Measurements from ENCODE around the gene SORL1.
"Not testable (repeated sequence)": the region's sequence is repeated elsewhere in the genome, so short reads cannot be mapped to it uniquely, and the experiment has no call there.

SORL1 gene, protein sequence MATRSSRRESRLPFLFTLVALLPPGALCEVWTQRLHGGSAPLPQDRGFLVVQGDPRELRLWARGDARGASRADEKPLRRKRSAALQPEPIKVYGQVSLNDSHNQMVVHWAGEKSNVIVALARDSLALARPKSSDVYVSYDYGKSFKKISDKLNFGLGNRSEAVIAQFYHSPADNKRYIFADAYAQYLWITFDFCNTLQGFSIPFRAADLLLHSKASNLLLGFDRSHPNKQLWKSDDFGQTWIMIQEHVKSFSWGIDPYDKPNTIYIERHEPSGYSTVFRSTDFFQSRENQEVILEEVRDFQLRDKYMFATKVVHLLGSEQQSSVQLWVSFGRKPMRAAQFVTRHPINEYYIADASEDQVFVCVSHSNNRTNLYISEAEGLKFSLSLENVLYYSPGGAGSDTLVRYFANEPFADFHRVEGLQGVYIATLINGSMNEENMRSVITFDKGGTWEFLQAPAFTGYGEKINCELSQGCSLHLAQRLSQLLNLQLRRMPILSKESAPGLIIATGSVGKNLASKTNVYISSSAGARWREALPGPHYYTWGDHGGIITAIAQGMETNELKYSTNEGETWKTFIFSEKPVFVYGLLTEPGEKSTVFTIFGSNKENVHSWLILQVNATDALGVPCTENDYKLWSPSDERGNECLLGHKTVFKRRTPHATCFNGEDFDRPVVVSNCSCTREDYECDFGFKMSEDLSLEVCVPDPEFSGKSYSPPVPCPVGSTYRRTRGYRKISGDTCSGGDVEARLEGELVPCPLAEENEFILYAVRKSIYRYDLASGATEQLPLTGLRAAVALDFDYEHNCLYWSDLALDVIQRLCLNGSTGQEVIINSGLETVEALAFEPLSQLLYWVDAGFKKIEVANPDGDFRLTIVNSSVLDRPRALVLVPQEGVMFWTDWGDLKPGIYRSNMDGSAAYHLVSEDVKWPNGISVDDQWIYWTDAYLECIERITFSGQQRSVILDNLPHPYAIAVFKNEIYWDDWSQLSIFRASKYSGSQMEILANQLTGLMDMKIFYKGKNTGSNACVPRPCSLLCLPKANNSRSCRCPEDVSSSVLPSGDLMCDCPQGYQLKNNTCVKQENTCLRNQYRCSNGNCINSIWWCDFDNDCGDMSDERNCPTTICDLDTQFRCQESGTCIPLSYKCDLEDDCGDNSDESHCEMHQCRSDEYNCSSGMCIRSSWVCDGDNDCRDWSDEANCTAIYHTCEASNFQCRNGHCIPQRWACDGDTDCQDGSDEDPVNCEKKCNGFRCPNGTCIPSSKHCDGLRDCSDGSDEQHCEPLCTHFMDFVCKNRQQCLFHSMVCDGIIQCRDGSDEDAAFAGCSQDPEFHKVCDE (N-terminal part only)

DNA sequence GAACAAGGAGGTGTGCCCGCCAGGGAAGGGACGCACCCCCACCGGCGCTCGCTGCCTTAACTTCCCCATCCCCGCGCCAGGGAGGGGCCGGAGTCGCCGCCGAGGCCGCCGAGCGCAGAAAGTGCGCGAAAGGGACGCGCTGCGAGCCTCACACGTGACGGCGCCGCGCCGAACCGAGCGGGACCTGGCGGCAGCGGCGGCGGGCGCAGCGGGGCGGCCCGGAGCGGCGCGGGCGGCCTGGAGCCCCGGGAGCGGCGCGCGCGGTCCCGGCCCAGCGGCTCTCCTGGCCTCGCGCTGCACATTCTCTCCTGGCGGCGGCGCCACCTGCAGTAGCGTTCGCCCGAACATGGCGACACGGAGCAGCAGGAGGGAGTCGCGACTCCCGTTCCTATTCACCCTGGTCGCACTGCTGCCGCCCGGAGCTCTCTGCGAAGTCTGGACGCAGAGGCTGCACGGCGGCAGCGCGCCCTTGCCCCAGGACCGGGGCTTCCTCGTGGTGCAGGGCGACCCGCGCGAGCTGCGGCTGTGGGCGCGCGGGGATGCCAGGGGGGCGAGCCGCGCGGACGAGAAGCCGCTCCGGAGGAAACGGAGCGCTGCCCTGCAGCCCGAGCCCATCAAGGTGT is at the start of gene SORL1:
Gene SORL1 (plus strand): TSS at position 329 of the 623 bp plus-strand sequence. CDS start 18 bp downstream, at position 347.
- DNase-seq: peak; percentile 46 to 72 (median 66)

DNA sequence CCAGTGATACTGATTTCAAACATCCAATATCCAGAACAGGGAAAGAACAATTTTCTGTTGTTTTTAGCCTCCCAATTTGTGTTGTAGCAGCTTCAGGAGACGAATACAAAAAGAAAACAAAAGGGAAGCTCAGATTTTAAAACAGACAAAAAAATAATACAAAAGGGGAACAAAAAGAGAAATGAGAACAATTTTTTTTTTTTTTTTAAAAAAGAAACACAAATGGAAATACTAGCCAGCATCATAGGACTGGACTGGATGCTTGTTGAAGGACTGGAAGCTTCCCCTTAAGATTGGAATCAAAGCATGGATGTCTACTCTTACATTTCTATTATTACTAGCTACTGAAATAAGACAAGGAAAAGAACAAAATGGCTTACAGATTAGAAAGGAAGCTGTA is 46.5 kb upstream of the SORL1 start:
- DNase-seq: no peak

DNA sequence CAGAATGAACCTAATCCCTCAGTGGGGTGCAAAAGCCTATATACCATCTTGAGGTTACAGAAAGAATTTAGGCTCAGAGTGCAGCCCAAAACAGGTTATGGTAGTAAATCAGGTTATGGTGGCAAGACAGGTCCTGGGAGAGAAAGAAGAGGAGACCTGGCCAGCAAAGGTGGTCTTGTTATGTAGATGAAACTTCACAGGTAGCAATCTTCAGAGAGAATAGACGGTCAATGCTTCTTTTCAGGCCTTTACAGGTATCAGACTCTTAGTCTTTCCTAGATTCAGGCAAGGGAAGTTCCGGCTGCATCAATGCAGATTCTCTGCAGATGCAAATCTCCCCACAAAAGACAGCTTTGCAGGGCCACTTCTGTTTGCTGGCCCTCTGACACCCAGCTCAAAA is 45.8 kb upstream of the SORL1 start:
- no peak for DNase-seq

DNA sequence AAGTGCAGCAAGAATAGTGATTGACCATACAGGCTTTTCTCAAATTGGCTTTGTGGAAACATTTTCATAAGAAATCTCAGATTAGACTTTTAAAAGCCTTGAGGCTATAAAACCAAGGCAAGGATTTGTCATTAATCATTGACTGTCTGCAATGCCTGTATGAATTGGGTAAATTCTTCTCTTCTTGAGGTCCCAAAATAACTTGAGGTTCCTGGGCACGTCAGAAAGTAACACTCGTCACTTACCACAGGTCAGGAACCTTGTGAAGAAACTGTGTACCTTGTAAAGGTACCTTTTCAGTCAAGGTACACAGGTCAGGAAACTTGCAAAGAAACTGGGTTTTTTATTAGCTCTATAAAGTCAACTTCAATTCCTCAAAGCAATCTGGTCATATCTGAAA is 43.3 kb upstream of the SORL1 start:
- DNase-seq: no peak

DNA sequence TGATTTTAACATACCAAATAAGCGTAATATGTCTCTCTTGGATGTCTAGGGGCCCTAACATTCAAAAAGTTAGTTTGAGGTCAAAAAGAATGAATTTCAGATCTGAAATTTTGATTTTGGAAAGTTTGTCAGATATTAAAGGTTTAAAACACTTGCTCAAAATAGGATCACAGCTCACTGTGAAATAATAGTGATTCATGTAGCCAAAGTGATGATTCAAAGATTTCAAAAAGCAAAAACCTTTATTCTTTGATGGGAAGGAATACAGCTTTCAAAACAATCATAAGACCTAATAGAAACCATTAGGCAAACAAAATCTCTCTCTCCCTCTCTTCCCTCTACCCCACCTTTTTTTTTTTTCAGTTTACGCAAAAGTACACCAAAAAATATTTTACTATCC is 42.1 kb upstream of the SORL1 start:
- DNase-seq: not testable (repeated sequence)

DNA sequence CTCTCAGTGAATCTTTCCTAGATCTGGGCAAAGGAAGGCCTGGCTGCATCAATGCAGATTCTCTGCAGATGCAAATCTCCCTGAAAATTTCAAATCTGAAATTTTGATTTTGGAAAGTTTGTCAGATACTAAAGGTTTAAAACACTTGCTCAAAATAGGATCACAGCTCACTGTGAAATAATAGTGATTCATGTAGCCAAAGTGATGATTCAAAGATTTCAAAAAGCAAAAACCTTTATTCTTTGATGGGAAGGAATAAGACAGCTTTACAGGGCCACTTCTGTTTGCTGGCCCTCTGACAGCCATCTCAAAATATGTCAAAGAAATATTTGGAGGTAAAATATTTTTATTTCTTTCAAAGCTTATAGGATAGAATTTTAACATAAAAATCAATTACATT is 40.8 kb upstream of the SORL1 start:
- not testable (repeated sequence) for DNase-seq

DNA sequence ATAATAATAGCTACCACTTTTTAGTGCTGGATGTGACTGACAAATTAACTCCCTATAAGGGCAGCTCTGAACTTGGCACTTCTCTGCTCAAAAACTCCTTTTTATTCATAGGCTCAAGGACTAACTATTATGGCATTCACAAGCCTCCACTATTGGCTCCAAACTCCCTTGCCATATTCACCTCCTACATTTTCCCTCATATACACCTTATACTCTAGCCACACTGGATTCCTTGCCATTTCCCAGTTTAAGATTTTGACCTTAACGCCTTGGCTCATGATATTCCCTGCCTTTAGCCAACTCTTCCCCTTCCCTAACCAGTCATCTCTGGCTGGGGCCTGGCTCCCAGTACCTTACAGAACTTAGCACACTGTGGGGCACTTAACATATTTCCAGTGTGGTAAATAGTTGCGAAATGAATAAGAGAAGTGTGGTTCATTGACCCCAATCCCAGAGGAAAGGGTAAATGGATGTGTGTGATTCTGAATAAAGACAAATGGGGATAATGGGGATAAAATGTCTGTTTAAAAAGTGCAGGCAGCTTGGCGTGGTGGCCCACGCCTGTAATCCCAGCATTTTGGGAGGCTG is 40.0 kb upstream of the SORL1 start:
- no peak for DNase-seq

DNA sequence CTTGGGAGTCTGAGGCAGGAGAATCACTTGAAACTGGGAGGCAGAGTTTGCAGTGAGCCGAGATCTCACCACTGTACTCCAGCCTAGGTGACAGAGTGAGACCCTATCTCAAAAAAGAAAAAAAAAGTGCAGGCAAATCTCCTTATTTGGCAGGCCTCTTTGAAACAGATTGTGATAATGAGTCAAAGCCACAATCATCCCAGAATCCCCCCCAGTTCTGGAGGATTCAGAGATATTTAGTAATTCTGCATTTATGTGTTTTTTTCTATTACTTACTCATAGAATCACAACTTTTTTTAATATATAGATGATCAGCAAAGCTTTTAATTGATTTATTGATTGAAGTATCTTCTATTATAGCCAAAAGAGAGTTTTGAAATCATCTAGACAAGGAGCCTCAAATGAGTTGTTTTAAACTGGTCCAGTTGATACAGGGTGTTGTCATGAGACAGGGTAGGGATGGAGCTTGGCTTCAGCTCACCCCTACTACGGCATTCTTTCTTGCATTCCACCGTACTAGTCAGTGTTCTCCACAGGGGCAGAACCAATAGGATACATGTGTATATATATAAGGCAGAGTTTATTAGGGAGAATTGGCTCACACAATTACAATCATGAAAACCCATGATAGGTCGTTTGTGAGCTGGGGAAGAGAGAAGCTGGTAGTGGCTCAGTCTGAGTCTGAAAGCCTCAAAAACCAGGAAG is 39.3 kb upstream of the SORL1 start:
- DNase-seq: no peak

DNA sequence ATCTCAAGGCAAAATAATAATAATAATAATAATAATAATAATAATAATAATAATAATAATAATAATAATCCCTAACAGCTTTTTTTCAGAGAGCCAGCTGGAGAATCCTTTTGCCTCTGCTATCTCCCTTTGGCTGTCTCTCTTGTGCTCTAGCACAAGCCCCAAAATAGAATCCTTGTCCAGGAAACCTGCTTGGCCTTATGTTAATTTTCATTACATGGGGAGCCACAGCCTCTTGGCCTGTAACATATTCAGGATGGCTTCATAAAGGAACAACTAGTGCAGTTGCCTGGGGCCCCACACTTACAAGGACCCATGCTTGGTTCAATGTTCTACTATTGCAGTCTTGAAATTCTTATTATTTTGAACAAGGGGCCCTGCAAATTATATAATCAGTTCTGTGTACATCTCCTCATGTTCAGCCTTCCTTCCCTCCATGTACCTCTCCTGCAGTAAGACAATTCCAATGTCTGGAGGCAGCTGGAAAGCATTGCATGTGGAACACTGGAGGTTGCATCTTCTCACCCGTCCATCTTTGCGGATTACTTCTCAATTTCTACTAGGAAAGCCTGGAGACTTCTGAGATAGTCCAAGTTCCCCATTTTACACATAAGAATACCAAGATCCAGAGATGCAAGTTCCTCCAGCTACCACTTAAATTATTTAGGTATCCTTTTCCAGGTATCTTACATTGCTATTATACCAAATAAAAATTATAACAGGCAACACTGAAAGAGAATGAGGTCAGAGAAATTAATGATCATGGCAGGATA is 37.8 kb upstream of the SORL1 start:
- no peak for DNase-seq

DNA sequence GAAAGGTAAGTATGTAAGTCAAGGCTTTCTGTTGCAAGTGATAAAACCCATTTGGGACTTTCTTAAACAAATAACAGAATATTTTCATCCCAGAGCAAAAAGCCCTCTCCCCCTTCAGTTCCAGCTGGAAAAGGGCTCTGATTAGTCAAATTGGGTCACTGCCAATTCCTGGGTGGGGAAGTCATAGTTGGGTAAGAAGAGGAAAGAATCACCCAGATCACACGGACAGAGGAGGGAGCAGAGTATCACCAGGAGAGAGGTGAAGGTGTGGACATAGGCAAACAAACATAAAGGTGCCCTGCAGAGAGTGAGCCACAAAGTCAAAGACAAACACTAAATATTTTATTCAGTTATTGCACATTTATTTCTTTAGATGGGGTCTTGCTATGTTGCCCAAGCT is 36.3 kb upstream of the SORL1 start:
- no peak for DNase-seq

DNA sequence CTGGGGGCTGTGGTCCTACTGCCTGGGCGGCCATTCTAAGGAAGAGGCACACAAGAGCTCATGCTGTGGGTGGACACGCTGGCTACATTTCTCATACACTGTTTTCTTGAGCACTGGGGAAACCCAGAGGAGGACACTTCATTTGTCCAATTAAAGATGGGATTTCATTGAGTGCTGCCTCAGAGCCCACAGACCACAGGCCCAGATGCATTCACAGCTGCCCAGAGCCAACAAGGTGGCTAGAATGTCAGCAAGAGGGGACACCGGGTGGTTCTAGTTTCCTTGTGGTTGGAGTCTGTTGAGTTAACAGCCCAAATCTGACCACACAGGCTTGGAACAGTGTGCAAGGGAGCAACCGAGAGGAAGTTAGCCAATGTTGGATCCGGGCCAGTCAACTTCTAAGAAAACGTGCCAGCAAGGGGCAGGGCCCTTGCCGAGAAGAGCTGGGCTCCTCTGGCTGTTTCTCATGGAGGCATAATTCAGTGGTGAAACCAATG is 35.0 kb upstream of the SORL1 start:
- peak in 5 of 6 experiments; percentile 11 to 46 (median 42) for DNase-seq

DNA sequence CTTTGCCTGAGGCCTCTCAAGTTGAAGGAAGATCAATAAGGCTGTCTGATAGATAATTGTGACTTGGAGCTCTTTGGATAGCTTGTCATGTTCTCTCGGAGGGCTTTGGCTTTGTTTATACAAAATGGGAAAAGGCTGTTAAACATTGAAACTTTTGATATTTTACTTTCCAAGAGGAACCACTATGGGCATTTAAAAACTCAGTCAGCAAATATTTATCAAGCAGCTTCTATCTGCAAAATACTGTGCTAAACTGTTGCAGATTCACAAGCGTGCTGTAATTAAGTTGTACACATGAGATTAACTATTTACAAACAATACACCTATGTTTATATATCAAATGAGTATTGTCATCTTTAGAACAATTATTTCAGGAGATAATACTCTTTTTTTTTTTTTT is 34.5 kb upstream of the SORL1 start:
- DNase-seq: no peak

DNA sequence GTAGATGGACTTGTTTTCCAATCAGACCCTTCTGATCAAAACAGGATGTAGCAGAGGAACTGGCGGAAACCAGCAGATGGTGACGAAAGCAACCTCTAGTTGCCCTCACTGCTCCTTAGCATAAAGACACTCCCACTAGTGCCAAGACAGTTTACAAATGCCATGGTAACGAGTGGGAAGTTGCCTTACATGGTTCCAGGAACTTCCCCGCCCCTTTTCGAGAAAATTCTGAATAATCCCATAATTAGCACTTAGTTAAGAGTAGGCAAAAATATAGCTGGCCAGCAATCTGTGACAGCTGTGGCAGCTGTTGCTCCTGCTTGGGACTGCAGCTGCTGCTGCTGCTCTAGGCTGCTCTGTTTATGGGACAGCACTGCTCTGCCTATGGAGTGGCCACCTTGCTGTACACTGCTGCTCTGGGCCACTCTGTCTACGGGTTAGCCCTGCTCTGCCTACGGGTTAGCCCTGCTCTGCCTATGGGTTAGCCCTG is 33.4 kb upstream of the SORL1 start:
- peak; percentile 15 to 79 (median 69) for DNase-seq

DNA sequence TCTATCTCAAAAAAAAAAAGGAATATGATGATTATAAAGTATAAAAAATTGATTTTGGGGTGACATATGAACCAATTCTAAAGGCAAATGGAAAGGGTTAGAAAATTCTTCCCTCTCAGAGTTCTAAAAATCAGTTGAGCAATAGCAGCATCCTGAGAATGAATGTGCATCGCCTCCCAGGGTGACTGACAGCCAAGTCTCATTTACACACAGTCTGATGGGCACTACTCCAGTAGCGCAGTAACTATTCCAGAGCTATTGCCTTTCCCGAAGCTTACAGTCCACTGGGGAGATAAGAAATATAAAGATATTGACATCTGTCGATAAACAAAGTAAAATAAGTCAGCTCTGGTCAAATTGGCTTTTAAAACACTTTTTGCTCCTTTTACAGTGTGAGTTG is 32.3 kb upstream of the SORL1 start:
- no peak for DNase-seq

DNA sequence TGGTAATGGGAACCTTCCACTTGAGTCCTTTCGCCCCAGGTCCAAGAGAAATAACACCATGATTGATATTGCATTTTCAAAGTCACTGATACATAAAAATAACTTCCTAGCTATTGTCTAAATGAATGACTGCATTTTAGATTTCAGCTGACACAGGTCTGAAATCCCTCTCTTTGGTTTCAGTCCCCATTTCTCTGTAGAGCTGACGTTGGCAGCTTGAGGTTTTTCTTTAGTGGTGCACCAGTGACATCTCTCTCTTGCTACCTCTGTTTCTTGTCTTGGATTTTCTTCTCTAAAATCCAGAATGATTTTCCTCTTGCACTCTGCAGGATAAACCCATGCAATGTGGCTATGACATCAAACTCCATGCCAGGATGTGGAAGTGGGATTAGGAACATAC is 31.7 kb upstream of the SORL1 start:
- DNase-seq: no peak

DNA sequence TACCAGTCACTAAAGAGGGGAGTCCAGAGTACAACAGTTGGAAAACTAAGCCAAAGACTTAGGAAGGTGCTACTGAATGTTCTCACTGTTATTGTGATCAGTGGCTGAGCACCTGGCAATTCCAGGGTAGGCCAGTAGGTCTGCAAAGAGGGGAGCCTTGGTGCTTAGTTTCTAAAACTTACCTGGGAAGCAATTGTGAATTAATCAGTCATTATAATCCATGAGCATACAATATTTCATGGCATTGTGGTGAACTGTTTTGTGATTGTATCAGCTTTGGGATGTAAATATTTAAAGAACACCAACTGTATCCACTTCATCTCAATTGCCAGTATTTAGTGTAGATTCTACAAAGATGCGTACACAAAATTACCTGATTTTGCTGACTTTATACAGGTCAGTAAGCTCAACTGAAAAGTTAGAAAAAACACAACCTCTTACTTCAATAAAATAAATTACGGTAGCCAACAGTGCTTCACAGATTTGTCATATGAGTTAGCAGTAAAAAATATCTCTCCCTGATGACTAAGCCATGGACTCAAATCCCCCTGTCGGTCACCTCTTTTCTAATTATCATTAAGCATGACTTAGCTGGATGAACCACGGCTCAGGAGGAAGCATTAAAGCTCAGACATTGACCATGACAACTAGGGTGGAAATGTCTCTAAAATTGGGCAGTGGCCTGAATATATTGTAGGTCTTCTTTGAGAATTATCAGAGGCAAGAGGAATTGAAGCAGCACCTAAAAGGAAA is 30.8 kb upstream of the SORL1 start:
- DNase-seq: no peak

DNA sequence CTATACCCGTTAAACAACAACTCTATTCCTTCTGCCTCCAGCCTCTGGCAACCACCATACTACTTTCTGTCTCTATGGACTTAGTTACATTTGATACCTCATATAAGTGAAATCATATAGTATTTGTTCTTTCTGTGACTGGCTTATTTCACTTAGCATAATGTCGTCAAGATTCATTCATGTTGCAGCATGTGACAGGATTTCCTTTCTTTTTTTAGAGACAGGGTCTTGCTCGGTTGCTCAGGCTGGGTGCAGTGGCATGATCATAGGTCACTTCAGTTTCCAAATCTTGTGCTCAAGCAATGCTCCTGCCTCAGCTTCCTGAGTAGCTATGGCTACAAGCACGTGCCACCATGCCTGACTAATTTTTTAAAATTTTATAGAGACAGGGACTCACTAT is 29.4 kb upstream of the SORL1 start:
- DNase-seq: peak in 3 of 6 experiments; percentile 28 to 37 (median 34)

DNA sequence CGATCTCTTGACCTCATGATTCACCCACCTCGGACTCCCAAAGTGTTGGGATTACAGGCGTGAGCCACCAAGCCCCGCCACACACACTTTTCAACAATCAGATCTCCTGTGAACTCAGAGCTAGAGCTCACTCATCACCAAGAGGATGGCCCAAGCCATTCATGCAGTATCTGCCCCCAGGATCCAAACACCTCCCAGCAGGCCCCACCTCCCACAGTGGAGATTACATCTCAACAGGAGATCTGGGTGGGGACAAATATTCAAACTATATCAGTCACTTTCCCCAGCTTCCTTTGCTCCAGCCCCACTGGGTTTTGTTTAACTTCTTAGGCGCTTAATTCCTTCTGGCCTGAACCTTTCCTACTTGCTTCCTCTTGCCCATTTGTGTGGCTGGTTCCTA is 26.3 kb upstream of the SORL1 start:
- no peak for DNase-seq
